H1 (cell line): ENCODE results near the gene CLPSL2. TPM values are rescaled to one million over a fixed set of nuclear protein-coding genes. Genes with fewer than 3 reads are reported as not detected.

Experiments used
- BACH1 ChIP-seq: IDR thresholded peaks from 2 replicates; pipeline ENCODE4 v1.6.1; 2012; ENCODE audit warnings: low read length, improper control_type of control experiment
- CHD7 ChIP-seq: fragments of 300-600 bp; sonication (generic); IDR thresholded peaks from 2 replicates; pipeline ENCODE4 v1.7.1; 2012; ENCODE audit warnings: low read length, moderate library complexity, mild to moderate bottlenecking, inconsistent platforms; ENCODE audit not compliant: insufficient replicate concordance
- JUND ChIP-seq: IDR thresholded peaks from 2 replicates; pipeline ENCODE4 v1.6.1; 2011; ENCODE audit warnings: mild to moderate bottlenecking, improper control_type of control experiment, low read length
- KDM1A ChIP-seq: fragments of 200-600, 300-600 bp; sonication (generic); IDR thresholded peaks from 2 replicates; pipeline ENCODE4 v1.7.1; 2016; ENCODE audit warnings: mild to moderate bottlenecking, low read length, borderline replicate concordance
- NANOG ChIP-seq: IDR thresholded peaks from 2 replicates; pipeline ENCODE4 v1.6.1; 2011; ENCODE audit warnings: low read length, low read depth, mild to moderate bottlenecking, inconsistent platforms; ENCODE audit not compliant: insufficient read depth, poor library complexity, severe bottlenecking
- PHF8 ChIP-seq: fragments of 200-600 bp; sonication (generic); conservative IDR thresholded peaks from 2 replicates; pipeline ENCODE4 v1.7.1; 2012; ENCODE audit warnings: low read depth, mild to moderate bottlenecking, inconsistent platforms, low read length, moderate library complexity
- RBBP5 ChIP-seq: IDR thresholded peaks from 2 replicates; pipeline ENCODE4 v1.7.1; 2012; ENCODE audit warnings: low read depth, mild to moderate bottlenecking, inconsistent platforms, low read length, moderate library complexity, borderline replicate concordance
- SIN3A ChIP-seq, 2 experiments: IDR thresholded peaks in 1 of 2; conservative IDR thresholded peaks in 1 of 2; 2 replicates each; pipeline ENCODE4 v1.6.1; 2011 to 2012; ENCODE audit warnings: low read length in 2 of 2, improper control_type of control experiment in 1 of 2, low read depth in 1 of 2, mild to moderate bottlenecking in 1 of 2
- SP2 ChIP-seq: IDR thresholded peaks from 2 replicates; pipeline ENCODE4 v1.6.1; 2012; ENCODE audit warnings: mild to moderate bottlenecking, low read length, inconsistent platforms
- TAF1 ChIP-seq: IDR thresholded peaks from 2 replicates; pipeline ENCODE4 v1.6.1; 2011; ENCODE audit warnings: mild to moderate bottlenecking, low read depth, low read length
- polyA plus RNA-seq, 7 experiments: library from polyadenylated mRNA; depleted of rRNA in 3 of 7; stranded (reverse) in 5 of 7; unstranded in 2 of 7; fragments of >200 nt in 5 of 7; fragments of 200-250 nt in 2 of 7; gene quantifications; 1 replicate in 5 of 7; 2 replicates in 1 of 7; 4 replicates in 1 of 7; pipeline versions ENCODE4 v1.2.1 to v1.2.3, GENCODE V29; 2011 to 2013; ENCODE audit warnings: missing spikeins in 2 of 7, mixed read lengths in 2 of 7
- total RNA-seq: library from RNA; stranded (reverse); fragmentation: NEBNext Ultra II Directional; extraction: Animal tissue kit (Norgen Biotek cat#: 25700); gene quantifications from 2 replicates; pipeline ENCODE4 v1.2.1, GENCODE V29; 2021

The CLPSL2 gene
- total and polyA plus RNA-seq, 2 of the 8 experiments (the other 6 are each of a cell fraction or from before 2014, with no cell fraction given) = 1.4 to 3.4 TPM

DNA sequence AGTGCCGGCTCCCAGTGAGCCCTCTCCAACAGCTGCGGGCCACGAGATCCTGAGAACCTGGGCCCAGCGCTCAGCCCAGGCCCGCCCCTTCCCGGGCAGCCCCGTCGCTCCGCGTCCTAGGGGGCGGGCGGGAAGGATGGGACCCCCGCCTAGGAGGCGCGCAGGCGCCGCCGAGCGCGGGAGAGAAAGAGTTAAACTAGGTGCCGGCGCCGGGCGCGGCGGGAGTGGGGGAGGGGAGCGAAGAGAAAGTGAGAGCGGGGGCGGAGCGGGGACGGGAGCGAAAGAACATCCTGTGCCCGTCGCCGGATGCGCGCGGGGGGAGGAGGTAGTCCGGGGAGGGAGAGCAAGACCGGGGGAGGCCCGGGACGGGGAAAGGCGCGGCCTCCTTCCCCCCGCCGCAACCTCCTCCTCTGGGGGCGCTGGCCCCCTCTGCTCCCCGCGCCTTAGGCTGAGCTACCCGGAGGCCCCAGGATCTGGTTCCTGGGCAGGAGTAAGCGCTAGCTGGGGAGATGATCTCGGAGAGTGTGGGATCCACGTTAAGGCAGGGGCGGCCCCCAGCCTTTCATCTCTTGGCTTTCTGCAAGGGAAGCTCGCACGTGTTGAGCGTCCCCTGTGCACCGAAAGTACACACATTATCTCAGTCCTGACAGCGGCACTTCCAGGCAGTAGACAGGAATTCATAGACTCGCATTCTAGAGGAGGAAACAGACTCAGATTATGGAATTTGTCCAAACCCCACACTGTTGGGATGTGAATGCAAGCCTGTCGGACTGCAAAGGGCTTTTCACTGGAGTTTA is 44.5 kb upstream of the CLPSL2 start (continued):
- no peak for TF ChIP-seq CHD7
- TF ChIP-seq TAF1 = peak; percentile 39; the same call in 1 of the 2 replicates
- TF ChIP-seq SIN3A (conservative IDR thresholded peaks at IDR 0.05 in 1 of 2, IDR thresholded peaks at IDR 0.05 in 1 of 2; ENCODE audit: low read depth in 1 of 2, low read length in 2 of 2) = peak in 1 of 2 experiments; percentile 26; a peak in 2 of 4 replicates
- no peak for TF ChIP-seq SP2
- TF ChIP-seq RBBP5 = peak; percentile 91; the same call in 1 of the 2 replicates
- no peak for TF ChIP-seq JUND
- no peak for TF ChIP-seq BACH1
- TF ChIP-seq KDM1A = no peak
- no peak for TF ChIP-seq NANOG
- TF ChIP-seq PHF8 = peak; percentile 51
